ENCODE results near the gene UGT2B17. TPM values are rescaled to one million over a fixed set of nuclear protein-coding genes. Genes with fewer than 3 reads are reported as not detected.

The UGT2B17 gene
- total RNA-seq, 2 donors from 2014 or later, result 561 to 639 TPM

DNA sequence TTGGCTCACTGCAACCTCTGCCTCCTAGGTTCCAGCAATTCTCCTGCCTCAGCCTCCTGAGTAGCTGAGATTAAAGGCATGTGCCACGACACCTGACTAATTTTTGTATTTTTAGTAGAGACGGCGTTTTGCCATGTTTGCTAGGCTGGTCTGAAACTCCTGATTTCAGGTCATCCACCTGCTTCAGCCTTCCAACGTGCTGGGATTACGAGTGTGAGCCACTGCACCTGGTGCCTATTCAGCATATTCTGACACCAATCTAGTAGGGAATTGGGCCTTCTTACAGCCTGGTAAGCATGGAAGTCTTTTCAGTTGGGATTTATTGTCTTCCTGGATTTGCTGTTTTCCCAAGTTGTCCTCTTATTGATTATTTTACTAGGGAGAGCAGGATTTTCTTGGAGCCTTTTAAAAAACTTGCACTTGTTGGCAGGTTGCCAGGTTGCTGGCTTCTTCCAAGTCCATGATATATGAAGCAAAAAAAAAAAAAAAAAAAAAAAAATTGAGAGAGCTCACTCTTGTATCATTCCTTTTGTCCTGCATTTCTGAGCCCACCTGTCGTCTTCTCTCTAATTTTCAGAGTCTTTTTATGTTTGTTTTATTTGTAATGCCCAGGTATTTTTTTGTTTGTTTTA, 85.2 kb downstream of the UGT2B17 start:
- Histone ChIP-seq H3K27ac (no peak overlapping the region), H3K27me3 (no peaks in the 10 kb centered on the region), H3K4me3 (no peak overlapping the region), H3K4me1 (no peaks in the 10 kb centered on the region), H3K36me3 (no peaks in the 10 kb centered on the region), H3K9me3 (no peaks in the 10 kb centered on the region), H3K9ac (ENCODE audit: low read depth in 2 of 2, low read length in 2 of 2) (no peak overlapping the region)
- intact Hi-C loops (cut with DNase I), result loop anchor here (10.0 kb wide), 1 partner anchor 534 kb away; no protein-coding TSS in a partner anchor
- DNase-seq, result no peak
- TF ChIP-seq, protein P1, sequence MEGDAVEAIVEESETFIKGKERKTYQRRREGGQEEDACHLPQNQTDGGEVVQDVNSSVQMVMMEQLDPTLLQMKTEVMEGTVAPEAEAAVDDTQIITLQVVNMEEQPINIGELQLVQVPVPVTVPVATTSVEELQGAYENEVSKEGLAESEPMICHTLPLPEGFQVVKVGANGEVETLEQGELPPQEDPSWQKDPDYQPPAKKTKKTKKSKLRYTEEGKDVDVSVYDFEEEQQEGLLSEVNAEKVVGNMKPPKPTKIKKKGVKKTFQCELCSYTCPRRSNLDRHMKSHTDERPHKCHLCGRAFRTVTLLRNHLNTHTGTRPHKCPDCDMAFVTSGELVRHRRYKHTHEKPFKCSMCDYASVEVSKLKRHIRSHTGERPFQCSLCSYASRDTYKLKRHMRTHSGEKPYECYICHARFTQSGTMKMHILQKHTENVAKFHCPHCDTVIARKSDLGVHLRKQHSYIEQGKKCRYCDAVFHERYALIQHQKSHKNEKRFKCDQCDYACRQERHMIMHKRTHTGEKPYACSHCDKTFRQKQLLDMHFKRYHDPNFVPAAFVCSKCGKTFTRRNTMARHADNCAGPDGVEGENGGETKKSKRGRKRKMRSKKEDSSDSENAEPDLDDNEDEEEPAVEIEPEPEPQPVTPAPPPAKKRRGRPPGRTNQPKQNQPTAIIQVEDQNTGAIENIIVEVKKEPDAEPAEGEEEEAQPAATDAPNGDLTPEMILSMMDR (IDR thresholded peaks at IDR 0.05), result no peak

DNA sequence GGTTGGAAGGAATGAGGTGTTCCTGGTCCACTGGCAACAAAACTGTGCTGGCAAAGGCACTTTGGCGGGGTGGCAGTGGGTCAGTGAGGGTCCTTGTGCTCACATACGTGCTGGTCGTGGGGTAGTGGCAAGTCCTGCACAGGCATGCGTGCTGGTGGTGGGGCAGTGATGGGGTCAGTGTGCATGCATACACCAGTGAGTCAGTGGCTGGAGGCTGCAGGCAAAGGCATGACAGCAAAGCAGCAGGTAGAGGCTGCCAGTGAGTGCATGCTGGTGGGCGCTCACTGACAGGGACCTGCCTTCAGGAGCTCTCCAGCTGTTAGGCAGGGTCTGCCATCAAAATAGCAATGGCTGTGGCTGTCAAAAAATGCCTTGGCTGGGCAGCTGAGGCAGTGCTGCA, 86.8 kb downstream of the UGT2B17 start:
- Histone ChIP-seq H3K27me3 (no peaks in the 10 kb centered on the region), H3K36me3 (no peaks in the 10 kb centered on the region), H3K4me1 (no peaks in the 10 kb centered on the region), H3K4me3 (no peak overlapping the region), H3K27ac (no peak overlapping the region), H3K9me3 (no peaks in the 10 kb centered on the region), H3K9ac (ENCODE audit: low read depth in 2 of 2, low read length in 2 of 2) (no peak overlapping the region)
- intact Hi-C loops (cut with DNase I), result no loop called here
- no peak for DNase-seq
- TF ChIP-seq, protein P1 (IDR thresholded peaks at IDR 0.05), result no peak

Other genes with a start within 250 kb of the UGT2B17 start
- gene YTHDC1, start 226.2 kb downstream of the UGT2B17 start, total RNA-seq, result 10 to 100 TPM; 62.2 to 67.6 TPM
- gene TMPRSS11E, start 128.9 kb downstream of the UGT2B17 start, total RNA-seq, result not detected
- 10 to 100 TPM; 50.8 to 69.8 TPM for gene UGT2B15, start 94.3 kb upstream of the UGT2B17 start, total RNA-seq
- gene UGT2B10, start 239.7 kb upstream of the UGT2B17 start, total RNA-seq, result 1 to 10 TPM in 1 of 2 donors, under 1 TPM in 1; 0.40 to 1.0 TPM

Measured in colonic mucosa (tissue), 4 donors.